IPS DF 4.7 (cell line): ENCODE measurements around the gene UBA5.
"Not testable (repeated sequence)": the region's sequence is repeated elsewhere in the genome, so short reads cannot be mapped to it uniquely, and the experiment has no call there.

ENCODE experiments used
- DNase-seq: peaks from one replicate; pipeline ENCODE4 v3.0.0-alpha.2; 2013; ENCODE audit warnings: low spot score; ENCODE audit errors: extremely low read depth

Gene UBA5

GRCh38 chr3:132660052-132660810, at the start of gene UBA5:
UBA5 (plus strand) TSS chr3:132660329; CDS start chr3:132660538, 209 bp downstream.
- no peak for DNase-seq

DNA sequence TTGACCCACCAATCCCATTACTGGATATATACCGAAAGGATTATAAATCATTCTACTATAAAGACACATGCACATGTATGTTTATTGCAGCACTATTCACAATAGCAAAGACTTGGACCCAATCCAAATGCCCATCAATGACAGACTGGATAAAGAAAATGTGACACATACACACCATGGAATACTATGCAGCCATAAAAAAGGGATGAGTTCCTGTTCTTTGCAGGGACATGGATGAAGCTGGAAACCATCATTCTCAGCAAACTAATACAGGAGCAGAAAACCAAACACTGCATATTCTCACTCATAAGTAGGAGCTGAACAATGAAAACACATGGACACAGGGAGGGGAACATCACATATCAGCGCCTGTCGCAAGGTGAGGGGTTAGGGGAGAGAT, 44.8 kb upstream of the UBA5 start:
- DNase-seq: not testable (repeated sequence)

- no peak for DNase-seq
Observed at GRCh38 chr3:132615881-132616280, 44.2 kb upstream of the UBA5 start.

DNA sequence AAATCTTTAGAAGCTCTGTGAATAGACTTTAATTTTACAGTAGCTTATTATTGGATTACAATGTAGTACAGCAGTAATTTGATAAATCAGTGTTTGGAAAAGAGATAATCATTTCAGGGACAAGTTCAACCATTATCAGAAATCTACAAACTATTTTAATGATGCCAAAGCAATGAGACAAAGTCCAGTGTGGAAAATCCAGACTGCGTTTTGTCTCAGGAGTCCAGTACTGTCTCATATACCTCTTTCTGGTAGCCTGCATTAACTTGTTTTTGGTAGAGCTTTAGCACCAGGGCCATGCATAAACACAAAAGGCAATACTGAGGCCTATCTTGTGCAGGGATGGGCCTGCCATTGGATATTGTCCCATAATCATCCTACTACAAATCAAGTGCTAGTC, 43.3 kb upstream of the UBA5 start:
- DNase-seq: no peak

DNA sequence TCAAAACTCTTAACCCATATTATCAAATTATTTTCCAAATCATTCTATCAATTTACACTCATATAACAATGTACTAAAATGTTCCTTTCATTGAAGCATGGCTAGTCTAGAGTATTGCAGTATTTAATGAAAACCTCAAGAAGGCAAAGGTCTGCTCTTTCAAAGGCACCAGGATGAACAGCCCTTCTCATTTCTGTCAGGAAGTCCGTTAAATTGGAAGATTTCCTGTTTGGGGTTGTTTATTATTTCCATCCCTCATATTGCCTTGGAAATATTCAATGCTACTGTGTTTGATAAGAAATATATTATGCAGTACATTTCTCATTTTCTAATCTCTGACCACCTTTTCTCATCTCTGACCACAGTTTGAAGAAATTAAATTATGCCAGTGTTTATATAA, 38.0 kb upstream of the UBA5 start:
- DNase-seq: no peak

- no peak for DNase-seq
Observed at GRCh38 chr3:132622761-132623160, 37.4 kb upstream of the UBA5 start.

GRCh38 chr3:132623646-132624045, 36.5 kb upstream of the UBA5 start:
- DNase-seq: no peak

DNA sequence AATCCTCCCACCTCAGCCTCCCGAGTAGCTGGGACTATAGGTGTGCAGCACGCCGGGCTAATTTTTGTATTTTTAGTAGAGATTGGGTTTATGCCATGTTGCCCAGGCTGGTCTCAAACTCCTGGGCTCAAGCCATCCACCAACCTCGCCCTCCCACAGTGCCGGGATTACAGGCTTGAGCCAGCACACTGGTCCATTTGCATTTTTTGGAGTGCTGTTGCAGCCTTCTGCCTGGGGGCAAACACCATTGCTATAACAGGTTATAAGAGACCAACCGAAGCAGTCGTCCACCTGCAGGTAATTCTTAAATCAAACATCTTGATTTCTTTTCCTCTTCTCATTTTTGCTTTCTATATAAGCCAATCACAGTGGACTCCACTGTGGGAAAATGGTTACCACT, 35.3 kb upstream of the UBA5 start:
- DNase-seq: no peak

DNA sequence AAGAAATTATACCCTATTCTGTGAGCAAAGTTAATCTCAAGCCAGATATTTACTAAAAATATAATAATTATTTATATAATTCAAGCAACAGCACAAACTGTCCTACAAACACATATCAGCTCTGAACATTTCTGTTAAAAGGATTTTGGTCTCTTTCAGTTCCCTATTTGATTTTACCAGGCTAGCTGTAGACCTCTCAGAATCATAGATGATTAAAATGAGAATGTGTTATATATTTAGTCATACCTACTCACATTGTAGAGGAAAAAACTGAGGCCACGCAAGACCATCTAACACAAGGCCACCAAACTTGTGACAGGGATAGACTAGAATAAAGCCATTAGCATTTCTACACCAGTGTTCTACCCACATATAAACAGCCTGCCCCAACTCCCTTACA, 34.5 kb upstream of the UBA5 start:
- no peak for DNase-seq

- no peak for DNase-seq
Observed at GRCh38 chr3:132626955-132627354, 33.2 kb upstream of the UBA5 start.

GRCh38 chr3:132628157-132628556, 32.0 kb upstream of the UBA5 start:
- no peak for DNase-seq

- DNase-seq: no peak
Observed at GRCh38 chr3:132629928-132630327, 30.2 kb upstream of the UBA5 start.

DNA sequence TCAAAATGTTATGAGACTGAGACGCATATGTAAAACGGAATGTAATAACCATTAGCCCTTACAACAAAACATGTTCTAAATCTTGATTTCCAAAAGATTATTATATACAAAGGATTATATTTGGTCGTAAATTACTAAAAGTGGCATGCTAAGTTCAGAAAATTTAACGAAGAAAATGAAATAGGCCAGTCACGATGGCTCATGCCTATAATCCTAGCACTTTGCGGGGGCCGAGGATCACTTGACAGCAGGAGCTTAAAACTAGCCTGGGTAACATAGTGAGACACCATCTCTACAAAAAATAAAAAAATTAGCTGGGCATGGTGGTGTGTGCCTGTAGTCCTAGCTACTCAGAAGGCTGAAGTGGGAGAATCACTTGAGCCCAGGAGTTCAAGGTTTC, 29.5 kb upstream of the UBA5 start:
- no peak for DNase-seq

DNA sequence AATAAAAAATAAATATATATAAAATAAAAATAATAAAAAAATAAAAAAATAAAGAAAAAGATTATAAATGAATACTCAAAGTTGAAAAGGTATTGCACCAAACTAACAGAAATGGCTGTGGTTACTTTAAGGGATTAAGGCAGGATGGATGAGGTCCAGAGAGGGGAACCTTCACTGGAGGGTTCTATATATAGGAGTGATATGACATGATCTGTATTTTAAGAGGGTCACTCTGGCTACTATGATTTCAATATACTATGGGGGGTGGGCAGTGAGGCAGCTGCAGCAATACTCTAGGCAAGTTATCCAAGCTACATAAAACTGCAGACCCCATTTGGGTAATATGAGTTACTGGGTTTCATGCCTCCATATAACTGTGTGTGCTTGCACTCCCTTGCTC, 25.1 kb upstream of the UBA5 start:
- DNase-seq: no peak

DNA sequence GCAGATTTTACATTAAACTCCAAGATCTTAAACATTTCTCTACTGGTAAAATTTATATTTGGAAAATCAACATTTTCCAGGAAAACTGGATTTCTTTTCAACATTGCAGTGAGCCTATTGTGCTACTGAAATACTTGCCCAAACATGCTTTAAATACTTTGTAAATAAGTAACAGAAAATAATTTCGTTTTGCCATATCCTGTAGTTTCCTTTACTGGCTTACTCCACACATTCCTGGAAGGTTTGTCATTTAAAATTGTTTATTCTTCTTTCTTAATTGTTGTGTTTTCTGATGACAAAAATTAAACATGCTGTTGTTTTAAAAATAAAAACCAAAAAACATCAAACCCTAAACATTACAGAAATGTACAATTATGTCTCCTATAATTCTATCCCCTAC, 22.5 kb upstream of the UBA5 start:
- no peak for DNase-seq

- DNase-seq: no peak
Observed at GRCh38 chr3:132638706-132639105, 21.4 kb upstream of the UBA5 start.

DNA sequence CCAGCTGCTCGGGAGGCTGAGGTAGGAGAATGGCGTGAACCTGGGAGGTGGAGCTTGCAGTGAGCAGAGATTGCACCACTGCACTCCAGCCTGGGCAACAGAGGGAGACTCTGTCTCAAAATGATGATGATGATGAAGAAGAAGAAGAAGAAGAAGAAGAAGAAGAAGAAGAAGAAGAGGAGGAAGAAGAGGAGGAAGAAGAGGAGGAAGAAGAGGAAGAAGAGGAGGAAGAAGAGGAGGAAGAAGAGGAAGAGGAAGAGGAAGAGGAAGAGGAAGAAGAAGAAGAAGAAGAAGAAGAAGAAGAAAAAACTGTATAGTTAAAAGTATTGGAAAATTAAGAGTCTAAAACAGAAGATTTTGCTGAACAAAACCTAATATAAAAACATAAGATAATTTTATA, 18.7 kb upstream of the UBA5 start:
- not testable (repeated sequence) for DNase-seq

DNA sequence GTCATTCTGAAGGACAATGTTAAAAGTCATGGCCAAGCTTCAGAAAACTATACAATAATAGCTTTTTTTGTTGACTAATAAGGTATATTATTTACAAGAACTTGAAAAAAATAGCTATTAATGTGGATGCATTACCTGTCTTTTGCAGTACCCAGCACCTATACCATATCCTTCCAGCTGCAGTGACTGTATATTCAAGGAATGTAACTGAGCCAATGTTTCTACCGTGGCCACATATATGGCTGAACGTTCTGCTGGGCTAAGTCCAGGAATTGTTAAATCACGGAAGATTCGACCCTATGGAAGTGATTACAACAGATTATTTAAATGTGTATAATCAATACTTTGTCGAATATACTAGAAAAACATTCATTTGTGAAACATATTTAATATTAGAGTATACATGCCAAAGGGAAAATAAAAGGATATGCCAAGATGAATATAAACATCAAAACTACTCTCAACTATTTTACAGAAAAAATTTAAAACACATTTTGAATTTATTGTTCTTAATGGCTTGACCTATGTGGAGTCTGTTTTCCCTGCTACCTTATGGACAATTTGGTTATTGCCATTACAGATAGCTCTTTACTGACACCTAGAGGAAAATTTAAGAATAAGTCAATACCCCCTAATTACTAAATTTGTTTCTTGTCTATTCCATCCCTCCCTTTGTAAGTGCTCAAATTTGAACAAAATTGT, 18.1 kb upstream of the UBA5 start:
- DNase-seq: no peak

GRCh38 chr3:132642539-132642847, 17.6 kb upstream of the UBA5 start:
- DNase-seq: no peak

GRCh38 chr3:132643366-132643765, 16.8 kb upstream of the UBA5 start:
- DNase-seq: no peak

GRCh38 chr3:132645058-132645457, 15.1 kb upstream of the UBA5 start:
- no peak for DNase-seq

DNA sequence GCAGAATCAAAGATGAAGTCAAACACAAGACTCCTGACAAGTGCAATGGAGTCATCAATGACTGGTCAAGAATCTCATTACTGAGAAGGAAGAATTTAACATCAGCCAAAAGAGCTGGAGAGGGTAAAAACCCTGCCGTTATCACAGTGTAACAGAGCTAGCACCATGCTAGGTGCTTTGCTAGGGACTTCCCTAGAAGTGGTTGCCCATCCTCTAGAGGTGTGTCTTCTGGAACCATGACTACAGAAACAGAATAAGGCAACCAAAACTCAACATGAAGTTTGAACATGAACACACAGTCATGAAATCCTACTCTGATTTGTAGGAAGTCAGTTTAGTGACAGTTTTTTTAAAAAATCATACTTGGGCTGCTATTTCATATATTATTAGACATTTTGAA, 10.0 kb upstream of the UBA5 start:
- no peak for DNase-seq

GRCh38 chr3:132652640-132653270, 7.4 kb upstream of the UBA5 start:
- no peak for DNase-seq
